Natural killer cell (primary cell): ENCODE data around the gene FAM53B. TPM values are rescaled to one million over a fixed set of nuclear protein-coding genes. Genes with fewer than 3 reads are reported as not detected.
A peak's percentile ranks its signal among the peaks of the same experiment; 100 is the strongest.

Experiments
- ATAC-seq, 3 donors: fragments of 150-1000 bp in 2 of 3; fragments of 200-7000 bp in 1 of 3; cut with Tn5 transposase; 1 replicate in 1 of 3; 2 replicates in 2 of 3; pipeline ENCODE4 v1.10.0; 2021; ENCODE audit warnings: mild to moderate bottlenecking in 2 of 3, moderate library complexity in 2 of 3
- DNase-seq, 2 donors: peaks; one replicate each; pipeline versions ENCODE4 v3.0.0 to v3.0.0-alpha.2; 2013 to 2021; ENCODE audit warnings: mixed read lengths in 1 of 2
- H3K27ac ChIP-seq: one replicate; pipeline ENCODE4 v1.5.1; 2013; ENCODE audit warnings: mild to moderate bottlenecking, low read length
- H3K27me3 ChIP-seq: one replicate; pipeline ENCODE4 v1.6.1; 2013; ENCODE audit warnings: low read length; ENCODE audit not compliant: control insufficient read depth, insufficient read depth
- H3K36me3 ChIP-seq: one replicate; pipeline ENCODE4 v1.6.1; 2013; ENCODE audit warnings: low read length; ENCODE audit not compliant: control insufficient read depth, insufficient read depth
- H3K4me1 ChIP-seq: one replicate; pipeline ENCODE4 v1.6.1; 2013; ENCODE audit warnings: low read length; ENCODE audit not compliant: control insufficient read depth, insufficient read depth
- H3K4me3 ChIP-seq: one replicate; pipeline ENCODE4 v1.5.1; 2013; ENCODE audit warnings: low read length
- H3K9me3 ChIP-seq: one replicate; pipeline ENCODE4 v1.6.1; 2013; ENCODE audit warnings: low read length; ENCODE audit not compliant: control insufficient read depth, insufficient read depth
- H3K27ac Mint-ChIP-seq, 2 donors: one replicate each; pipeline ENCODE4 v1.8.0; 2022; ENCODE audit warnings: mild to moderate bottlenecking in 2 of 2, mixed read lengths in 2 of 2, moderate library complexity in 1 of 2
- H3K27me3 Mint-ChIP-seq, 2 donors: one replicate each; pipeline ENCODE4 v1.8.0; 2022; ENCODE audit warnings: low read depth in 2 of 2, mixed read lengths in 2 of 2
- H3K36me3 Mint-ChIP-seq: one replicate; pipeline ENCODE4 v1.8.0; 2022; ENCODE audit warnings: mixed read lengths
- H3K4me1 Mint-ChIP-seq, 2 donors: one replicate each; pipeline ENCODE4 v1.8.0; 2022; ENCODE audit warnings: mixed read lengths in 2 of 2
- H3K4me3 Mint-ChIP-seq: one replicate; pipeline ENCODE4 v1.8.0; 2022; ENCODE audit warnings: mild to moderate bottlenecking, moderate library complexity, mixed read lengths
- H3K9me3 Mint-ChIP-seq, 2 donors: one replicate each; pipeline ENCODE4 v1.8.0; 2022; ENCODE audit warnings: mixed read lengths in 2 of 2
- CTCF ChIP-seq: fragments of 200-600 bp; IDR thresholded peaks from one replicate; pipeline ENCODE4 v1.8.0; 2022; ENCODE audit warnings: antibody characterized with exemption
- WGBS: methylation state at CpG from one replicate; pipeline ENCODE4 v1.1.7; 2013; ENCODE audit warnings: missing lambda C conversion rate; ENCODE audit not compliant: insufficient coverage; 5-methylcytosine and 5-hydroxymethylcytosine counted together
- intact Hi-C: fragments of 100-400 bp; cut with micrococcal nuclease; formaldehyde crosslinking; loops from one replicate; pipeline ENCODE4 v1.14.2; 2022
- total RNA-seq, 4 donors: library from RNA; stranded (reverse); fragments of 120-200 nt in 1 of 4; gene quantifications; one replicate each; pipeline versions ENCODE4 v1.2.3 to v1.2.4, GENCODE V29; 2013 to 2022

Gene FAM53B
- total RNA-seq, 3 donors from 2014 or later (not counting 1 experiment from before 2014, with no cell fraction given): 77.4 to 172 (median 121) TPM

GRCh38 chr10:124641282-124642087 is 102.7 kb downstream of the FAM53B start:
- Histone ChIP-seq H3K27me3 (no peaks in the 10 kb centered on the region), H3K36me3 (no peaks in the 10 kb centered on the region), H3K9me3 (no peaks in the 10 kb centered on the region), H3K4me1 (peaks cover 98% of the 10 kb centered on the region), H3K27ac (peak overlapping the region; percentile 92), H3K4me3 (no peak overlapping the region)
- no peak for TF ChIP-seq CTCF
- H3K9me3 Mint-ChIP-seq: no peaks in the 10 kb centered on the region
- H3K27ac Mint-ChIP-seq: peak overlapping the region; percentile 96 to 99
- H3K36me3 Mint-ChIP-seq: no peaks in the 10 kb centered on the region
- ATAC-seq (peak; percentile 64 to 84 (median 75)), DNase-seq (peak; percentile 54 to 77)
- peak overlapping the region; percentile 77 for H3K4me3 Mint-ChIP-seq
- H3K27me3 Mint-ChIP-seq: no peaks in the 10 kb centered on the region
- 37% methylated on average over 15 of the region's 15 CpGs for WGBS
- peaks cover 53 to 91% of the 10 kb centered on the region in 2 donors for H3K4me1 Mint-ChIP-seq
- intact Hi-C loops: loop anchor here (1.0 to 2.0 kb wide), 4 partner anchors 9 to 99 kb away; no protein-coding TSS in a partner anchor

DNA sequence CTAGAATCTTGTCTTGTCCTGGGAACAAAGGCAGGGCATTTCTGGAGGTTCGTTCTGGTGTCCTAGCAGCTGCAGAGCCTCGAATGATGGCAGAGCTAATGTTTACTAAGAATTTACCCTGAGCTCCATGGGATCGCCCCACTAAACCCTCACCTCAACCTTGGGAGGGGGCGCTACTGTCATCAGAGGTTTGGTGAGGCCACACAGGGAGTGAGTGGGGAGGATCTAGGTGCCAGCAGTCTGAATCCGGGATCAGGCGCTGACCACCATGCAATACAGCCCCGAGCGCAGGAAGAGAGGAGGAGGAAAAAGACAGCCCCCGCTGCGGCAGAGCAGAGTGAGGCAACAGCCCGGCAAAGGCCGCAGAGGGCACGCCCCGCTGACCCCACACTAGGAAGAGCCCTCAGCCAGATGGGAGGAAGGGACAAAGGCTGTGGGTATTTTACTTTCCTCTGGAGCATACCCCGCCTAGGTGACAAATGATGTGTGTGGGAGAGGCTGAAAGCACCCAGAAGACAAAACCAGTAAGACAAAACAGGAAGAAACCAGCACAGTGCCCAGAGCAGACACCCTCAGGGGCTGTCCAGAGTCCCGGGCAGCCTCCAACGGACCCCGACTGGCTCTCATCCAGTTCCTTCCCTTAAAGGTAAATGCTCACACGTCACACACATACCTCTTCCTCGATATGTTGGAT is 103.5 kb downstream of the FAM53B start:
- Histone ChIP-seq H3K27ac (peak overlapping the region; percentile 92), H3K4me3 (no peak overlapping the region)
- ATAC-seq: peak; percentile 42 to 70 (median 48)

DNA sequence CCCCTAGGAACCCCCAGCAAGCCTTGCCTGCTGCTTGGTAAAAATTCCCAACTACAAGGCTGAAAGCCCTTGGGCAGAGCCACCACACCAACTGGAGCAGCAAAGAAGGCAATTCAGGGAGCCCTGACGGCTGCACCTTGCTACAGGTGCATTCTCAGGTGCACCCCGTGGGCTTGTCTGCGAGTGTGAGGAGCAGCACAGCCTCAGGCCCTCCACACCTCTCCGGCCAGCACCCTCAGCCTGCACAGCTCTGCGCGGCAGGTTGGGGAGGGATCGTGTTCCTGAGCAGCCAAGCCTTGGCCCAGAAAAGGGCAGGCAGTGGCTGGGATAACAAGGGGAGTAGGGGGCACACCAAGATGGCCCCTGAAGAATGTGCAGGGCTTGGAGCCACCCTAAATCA is 104.1 kb downstream of the FAM53B start:
- intact Hi-C loops: loop anchor here (2.0 kb wide), 3 partner anchors 17 to 101 kb away; no protein-coding TSS in a partner anchor
- DNase-seq (no peak), ATAC-seq (no peak)
- 94% methylated on average over 7 of the region's 7 CpGs for WGBS
- no peak for TF ChIP-seq CTCF
- Mint-ChIP-seq H3K9me3 (no peaks in the 10 kb centered on the region), H3K4me1 (peaks cover 61 to 87% of the 10 kb centered on the region in 2 donors), H3K27me3 (no peaks in the 10 kb centered on the region), H3K36me3 (no peaks in the 10 kb centered on the region), H3K4me3 (peak overlapping the region; percentile 77), H3K27ac (peak overlapping the region; percentile 96 to 99)
- no peaks in the 10 kb centered on the region for H3K36me3 ChIP-seq
- H3K4me1 ChIP-seq: peaks cover 96% of the 10 kb centered on the region
- peak overlapping the region; percentile 92 for H3K27ac ChIP-seq
- H3K27me3 ChIP-seq: no peaks in the 10 kb centered on the region
- no peak overlapping the region for H3K4me3 ChIP-seq
- no peaks in the 10 kb centered on the region for H3K9me3 ChIP-seq

More for the DNA sequence above, 103.5 kb downstream of the FAM53B start:
- no peaks in the 10 kb centered on the region for H3K27me3 ChIP-seq
- intact Hi-C loops: loop anchor here (1.0 to 2.0 kb wide), 4 partner anchors 10 to 100 kb away; no protein-coding TSS in a partner anchor
- Mint-ChIP-seq H3K4me3 (peak overlapping the region; percentile 77), H3K27me3 (no peaks in the 10 kb centered on the region), H3K27ac (peak overlapping the region; percentile 96 to 99), H3K4me1 (peaks cover 56 to 91% of the 10 kb centered on the region in 2 donors), H3K9me3 (no peaks in the 10 kb centered on the region), H3K36me3 (no peaks in the 10 kb centered on the region)
- 31% methylated on average over 18 of the region's 20 CpGs for WGBS
- H3K36me3 ChIP-seq: no peaks in the 10 kb centered on the region
- no peak for TF ChIP-seq CTCF
- peak in 1 of 2 donors; percentile 51 for DNase-seq
- peaks cover 98% of the 10 kb centered on the region for H3K4me1 ChIP-seq
- no peaks in the 10 kb centered on the region for H3K9me3 ChIP-seq
